ENCODE measurements around the gene TRIM66. TPM values are rescaled to one million over a fixed set of nuclear protein-coding genes. Genes with fewer than 3 reads are reported as not detected.

Gene TRIM66
- total and polyA plus RNA-seq, 2 experiments from 2014 or later = 1.0 to 3.3 TPM

GRCh38 chr11:8584082-8584481, 98.4 kb downstream of the TRIM66 start:
- peaks cover 7% of the 10 kb centered on the region for H3K79me2 ChIP-seq (replicated peaks; ENCODE audit: insufficient read depth)
- H3K4me1 ChIP-seq (ENCODE audit: insufficient read depth) = 0 out of 2 replicates have a peak, but pooled peaks cover 3% of the 10 kb centered on the region
- no peak overlapping the region for H3K27ac Mint-ChIP-seq
- H3K27ac ChIP-seq (ENCODE audit: low read depth) = no peak overlapping the region; the same call in 1 of the 2 replicates
- H3K36me3 ChIP-seq (ENCODE audit: insufficient read depth) = no peaks in the 10 kb centered on the region
- H3K4me3 Mint-ChIP-seq = no peak overlapping the region
- no peak overlapping the region for H3K4me3 ChIP-seq
- H3K9me3 Mint-ChIP-seq = peaks cover 12% of the 10 kb centered on the region; the same call in 2 of the 3 replicates
- H3K4me2 ChIP-seq = no peak overlapping the region
- H3F3A ChIP-seq (replicated peaks; ENCODE audit: low read depth) = no peaks in the 10 kb centered on the region
- H3K9me2 ChIP-seq (ENCODE audit: insufficient read depth) = 0 out of 2 replicates have a peak, but pooled peaks cover 4% of the 10 kb centered on the region
- no peaks in the 10 kb centered on the region for H4K20me1 ChIP-seq (replicated peaks; ENCODE audit: insufficient read depth)
- DNase-seq (ENCODE audit: low spot score) (no peak), ATAC-seq (no peak)
- H3K27me3 ChIP-seq (ENCODE audit: insufficient read depth) = no peaks in the 10 kb centered on the region
- no peaks in the 10 kb centered on the region for H3K27me3 Mint-ChIP-seq (ENCODE audit: insufficient read depth, low read depth, poor library complexity)
- no peak overlapping the region for H2AFZ ChIP-seq
- TF ChIP-seq EZH2phosphoT487 (IDR thresholded peaks at IDR 0.05; ENCODE audit: unreplicated experiment) = no peak
- no peak for TF ChIP-seq STAT1 (IDR thresholded peaks at IDR 0.05; ENCODE audit: unreplicated experiment)
- no peak for TF ChIP-seq CREB1 (CRISPR knock-in tag; IDR thresholded peaks at IDR 0.05; ENCODE audit: low read depth)
- no peak for TF ChIP-seq POLR2AphosphoS5 (IDR thresholded peaks at IDR 0.05; ENCODE audit: low read depth)
- TF ChIP-seq JUNB (IDR thresholded peaks at IDR 0.05; ENCODE audit: unreplicated experiment) = no peak
- TF ChIP-seq ZNF114 (CRISPR knock-in tag; IDR thresholded peaks at IDR 0.05) = no peak
- TF ChIP-seq NANOG (IDR thresholded peaks at IDR 0.05; ENCODE audit: borderline replicate concordance) = no peak
- no peak for TF ChIP-seq ZNF331 (CRISPR knock-in tag; IDR thresholded peaks at IDR 0.05; ENCODE audit: low read depth)
- TF ChIP-seq EZH2 (IDR thresholded peaks at IDR 0.05; ENCODE audit: low read depth, unreplicated experiment) = no peak
- TF ChIP-seq, protein P1, sequence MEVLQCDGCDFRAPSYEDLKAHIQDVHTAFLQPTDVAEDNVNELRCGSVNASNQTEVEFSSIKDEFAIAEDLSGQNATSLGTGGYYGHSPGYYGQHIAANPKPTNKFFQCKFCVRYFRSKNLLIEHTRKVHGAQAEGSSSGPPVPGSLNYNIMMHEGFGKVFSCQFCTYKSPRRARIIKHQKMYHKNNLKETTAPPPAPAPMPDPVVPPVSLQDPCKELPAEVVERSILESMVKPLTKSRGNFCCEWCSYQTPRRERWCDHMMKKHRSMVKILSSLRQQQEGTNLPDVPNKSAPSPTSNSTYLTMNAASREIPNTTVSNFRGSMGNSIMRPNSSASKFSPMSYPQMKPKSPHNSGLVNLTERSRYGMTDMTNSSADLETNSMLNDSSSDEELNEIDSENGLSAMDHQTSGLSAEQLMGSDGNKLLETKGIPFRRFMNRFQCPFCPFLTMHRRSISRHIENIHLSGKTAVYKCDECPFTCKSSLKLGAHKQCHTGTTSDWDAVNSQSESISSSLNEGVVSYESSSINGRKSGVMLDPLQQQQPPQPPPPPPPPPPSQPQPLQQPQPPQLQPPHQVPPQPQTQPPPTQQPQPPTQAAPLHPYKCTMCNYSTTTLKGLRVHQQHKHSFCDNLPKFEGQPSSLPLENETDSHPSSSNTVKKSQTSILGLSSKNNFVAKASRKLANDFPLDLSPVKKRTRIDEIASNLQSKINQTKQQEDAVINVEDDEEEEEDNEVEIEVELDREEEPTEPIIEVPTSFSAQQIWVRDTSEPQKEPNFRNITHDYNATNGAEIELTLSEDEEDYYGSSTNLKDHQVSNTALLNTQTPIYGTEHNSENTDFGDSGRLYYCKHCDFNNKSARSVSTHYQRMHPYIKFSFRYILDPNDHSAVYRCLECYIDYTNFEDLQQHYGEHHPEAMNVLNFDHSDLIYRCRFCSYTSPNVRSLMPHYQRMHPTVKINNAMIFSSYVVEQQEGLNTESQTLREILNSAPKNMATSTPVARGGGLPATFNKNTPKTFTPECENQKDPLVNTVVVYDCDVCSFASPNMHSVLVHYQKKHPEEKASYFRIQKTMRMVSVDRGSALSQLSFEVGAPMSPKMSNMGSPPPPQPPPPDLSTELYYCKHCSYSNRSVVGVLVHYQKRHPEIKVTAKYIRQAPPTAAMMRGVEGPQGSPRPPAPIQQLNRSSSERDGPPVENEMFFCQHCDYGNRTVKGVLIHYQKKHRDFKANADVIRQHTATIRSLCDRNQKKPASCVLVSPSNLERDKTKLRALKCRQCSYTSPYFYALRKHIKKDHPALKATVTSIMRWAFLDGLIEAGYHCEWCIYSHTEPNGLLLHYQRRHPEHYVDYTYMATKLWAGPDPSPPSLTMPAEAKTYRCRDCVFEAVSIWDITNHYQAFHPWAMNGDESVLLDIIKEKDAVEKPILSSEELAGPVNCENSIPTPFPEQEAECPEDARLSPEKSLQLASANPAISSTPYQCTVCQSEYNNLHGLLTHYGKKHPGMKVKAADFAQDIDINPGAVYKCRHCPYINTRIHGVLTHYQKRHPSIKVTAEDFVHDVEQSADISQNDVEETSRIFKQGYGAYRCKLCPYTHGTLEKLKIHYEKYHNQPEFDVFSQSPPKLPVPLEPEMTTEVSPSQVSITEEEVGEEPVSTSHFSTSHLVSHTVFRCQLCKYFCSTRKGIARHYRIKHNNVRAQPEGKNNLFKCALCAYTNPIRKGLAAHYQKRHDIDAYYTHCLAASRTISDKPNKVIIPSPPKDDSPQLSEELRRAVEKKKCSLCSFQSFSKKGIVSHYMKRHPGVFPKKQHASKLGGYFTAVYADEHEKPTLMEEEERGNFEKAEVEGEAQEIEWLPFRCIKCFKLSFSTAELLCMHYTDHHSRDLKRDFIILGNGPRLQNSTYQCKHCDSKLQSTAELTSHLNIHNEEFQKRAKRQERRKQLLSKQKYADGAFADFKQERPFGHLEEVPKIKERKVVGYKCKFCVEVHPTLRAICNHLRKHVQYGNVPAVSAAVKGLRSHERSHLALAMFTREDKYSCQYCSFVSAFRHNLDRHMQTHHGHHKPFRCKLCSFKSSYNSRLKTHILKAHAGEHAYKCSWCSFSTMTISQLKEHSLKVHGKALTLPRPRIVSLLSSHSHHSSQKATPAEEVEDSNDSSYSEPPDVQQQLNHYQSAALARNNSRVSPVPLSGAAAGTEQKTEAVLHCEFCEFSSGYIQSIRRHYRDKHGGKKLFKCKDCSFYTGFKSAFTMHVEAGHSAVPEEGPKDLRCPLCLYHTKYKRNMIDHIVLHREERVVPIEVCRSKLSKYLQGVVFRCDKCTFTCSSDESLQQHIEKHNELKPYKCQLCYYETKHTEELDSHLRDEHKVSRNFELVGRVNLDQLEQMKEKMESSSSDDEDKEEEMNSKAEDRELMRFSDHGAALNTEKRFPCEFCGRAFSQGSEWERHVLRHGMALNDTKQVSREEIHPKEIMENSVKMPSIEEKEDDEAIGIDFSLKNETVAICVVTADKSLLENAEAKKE (CRISPR knock-in tag; IDR thresholded peaks at IDR 0.05) = no peak
- TF ChIP-seq, protein P2, sequence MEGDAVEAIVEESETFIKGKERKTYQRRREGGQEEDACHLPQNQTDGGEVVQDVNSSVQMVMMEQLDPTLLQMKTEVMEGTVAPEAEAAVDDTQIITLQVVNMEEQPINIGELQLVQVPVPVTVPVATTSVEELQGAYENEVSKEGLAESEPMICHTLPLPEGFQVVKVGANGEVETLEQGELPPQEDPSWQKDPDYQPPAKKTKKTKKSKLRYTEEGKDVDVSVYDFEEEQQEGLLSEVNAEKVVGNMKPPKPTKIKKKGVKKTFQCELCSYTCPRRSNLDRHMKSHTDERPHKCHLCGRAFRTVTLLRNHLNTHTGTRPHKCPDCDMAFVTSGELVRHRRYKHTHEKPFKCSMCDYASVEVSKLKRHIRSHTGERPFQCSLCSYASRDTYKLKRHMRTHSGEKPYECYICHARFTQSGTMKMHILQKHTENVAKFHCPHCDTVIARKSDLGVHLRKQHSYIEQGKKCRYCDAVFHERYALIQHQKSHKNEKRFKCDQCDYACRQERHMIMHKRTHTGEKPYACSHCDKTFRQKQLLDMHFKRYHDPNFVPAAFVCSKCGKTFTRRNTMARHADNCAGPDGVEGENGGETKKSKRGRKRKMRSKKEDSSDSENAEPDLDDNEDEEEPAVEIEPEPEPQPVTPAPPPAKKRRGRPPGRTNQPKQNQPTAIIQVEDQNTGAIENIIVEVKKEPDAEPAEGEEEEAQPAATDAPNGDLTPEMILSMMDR (conservative IDR thresholded peaks at IDR 0.05; ENCODE audit: low read depth in 2 of 2) = no peak
- TF ChIP-seq, protein P3, sequence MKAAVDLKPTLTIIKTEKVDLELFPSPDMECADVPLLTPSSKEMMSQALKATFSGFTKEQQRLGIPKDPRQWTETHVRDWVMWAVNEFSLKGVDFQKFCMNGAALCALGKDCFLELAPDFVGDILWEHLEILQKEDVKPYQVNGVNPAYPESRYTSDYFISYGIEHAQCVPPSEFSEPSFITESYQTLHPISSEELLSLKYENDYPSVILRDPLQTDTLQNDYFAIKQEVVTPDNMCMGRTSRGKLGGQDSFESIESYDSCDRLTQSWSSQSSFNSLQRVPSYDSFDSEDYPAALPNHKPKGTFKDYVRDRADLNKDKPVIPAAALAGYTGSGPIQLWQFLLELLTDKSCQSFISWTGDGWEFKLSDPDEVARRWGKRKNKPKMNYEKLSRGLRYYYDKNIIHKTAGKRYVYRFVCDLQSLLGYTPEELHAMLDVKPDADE (IDR thresholded peaks at IDR 0.05) = no peak
- TF ChIP-seq, protein P4, sequence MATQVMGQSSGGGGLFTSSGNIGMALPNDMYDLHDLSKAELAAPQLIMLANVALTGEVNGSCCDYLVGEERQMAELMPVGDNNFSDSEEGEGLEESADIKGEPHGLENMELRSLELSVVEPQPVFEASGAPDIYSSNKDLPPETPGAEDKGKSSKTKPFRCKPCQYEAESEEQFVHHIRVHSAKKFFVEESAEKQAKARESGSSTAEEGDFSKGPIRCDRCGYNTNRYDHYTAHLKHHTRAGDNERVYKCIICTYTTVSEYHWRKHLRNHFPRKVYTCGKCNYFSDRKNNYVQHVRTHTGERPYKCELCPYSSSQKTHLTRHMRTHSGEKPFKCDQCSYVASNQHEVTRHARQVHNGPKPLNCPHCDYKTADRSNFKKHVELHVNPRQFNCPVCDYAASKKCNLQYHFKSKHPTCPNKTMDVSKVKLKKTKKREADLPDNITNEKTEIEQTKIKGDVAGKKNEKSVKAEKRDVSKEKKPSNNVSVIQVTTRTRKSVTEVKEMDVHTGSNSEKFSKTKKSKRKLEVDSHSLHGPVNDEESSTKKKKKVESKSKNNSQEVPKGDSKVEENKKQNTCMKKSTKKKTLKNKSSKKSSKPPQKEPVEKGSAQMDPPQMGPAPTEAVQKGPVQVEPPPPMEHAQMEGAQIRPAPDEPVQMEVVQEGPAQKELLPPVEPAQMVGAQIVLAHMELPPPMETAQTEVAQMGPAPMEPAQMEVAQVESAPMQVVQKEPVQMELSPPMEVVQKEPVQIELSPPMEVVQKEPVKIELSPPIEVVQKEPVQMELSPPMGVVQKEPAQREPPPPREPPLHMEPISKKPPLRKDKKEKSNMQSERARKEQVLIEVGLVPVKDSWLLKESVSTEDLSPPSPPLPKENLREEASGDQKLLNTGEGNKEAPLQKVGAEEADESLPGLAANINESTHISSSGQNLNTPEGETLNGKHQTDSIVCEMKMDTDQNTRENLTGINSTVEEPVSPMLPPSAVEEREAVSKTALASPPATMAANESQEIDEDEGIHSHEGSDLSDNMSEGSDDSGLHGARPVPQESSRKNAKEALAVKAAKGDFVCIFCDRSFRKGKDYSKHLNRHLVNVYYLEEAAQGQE (IDR thresholded peaks at IDR 0.05; ENCODE audit: unreplicated experiment) = no peak
- peaks cover 3% of the 10 kb centered on the region; the same call in 1 of the 3 replicates for H3K4me1 Mint-ChIP-seq
- H3K36me3 Mint-ChIP-seq (ENCODE audit: low read depth) = peaks cover 11% of the 10 kb centered on the region; the same call in 2 of the 3 replicates
